IMR-90 (cell line): ENCODE measurements around the gene COL4A2. TPM values are rescaled to one million over a fixed set of nuclear protein-coding genes. Genes with fewer than 3 reads are reported as not detected.

Experiments
- ATAC-seq: fragments of 200-7000 bp; cut with Tn5 transposase; 2 replicates; pipeline ENCODE4 v1.9.1; 2020; ENCODE audit warnings: low read depth, mild to moderate bottlenecking, moderate library complexity
- BruUV-seq: library from RNA; stranded (reverse); fragments of 400-500 nt; replicated peaks from 2 replicates; lab custom pipeline; 2021; lab: Mats Ljungman, UMichigan
- CTCF ChIA-PET: fragments of 300-600 bp; formaldehyde crosslinking; extraction: SDS; loops from one replicate; lab custom pipeline; 2021; ENCODE audit warnings: antibody characterized with exemption; lab: Yijun Ruan, JAX
- POLR2A ChIA-PET: fragments of 300-600 bp; sonication (Branson Sonifier 250); formaldehyde crosslinking; loops from one replicate; lab custom pipeline; 2022; ENCODE audit warnings: antibody characterized with exemption; ENCODE audit not compliant: unreplicated experiment; lab: Charles Lee
- DNase-seq: peaks from one replicate; pipeline ENCODE4 v3.0.0; 2013
- H2AFZ ChIP-seq: replicated peaks from 2 replicates; pipeline ENCODE3; 2013; ENCODE audit warnings: low read length, mild to moderate bottlenecking; ENCODE audit not compliant: poor library complexity
- H2AK5ac ChIP-seq: 2 replicates; pipeline ENCODE4 v1.6.1; 2013; ENCODE audit warnings: low read depth, low read length, inconsistent platforms
- H2AK9ac ChIP-seq: replicated peaks from 2 replicates; pipeline ENCODE3; 2013; ENCODE audit warnings: mild to moderate bottlenecking, low read depth, low read length, moderate library complexity; ENCODE audit not compliant: poor library complexity
- H2BK120ac ChIP-seq: 2 replicates; pipeline ENCODE4 v1.6.1; 2013; ENCODE audit warnings: low read depth, low read length, inconsistent platforms
- H2BK15ac ChIP-seq: 3 replicates; pipeline ENCODE4 v1.6.1; 2013; ENCODE audit warnings: low read depth, low read length, inconsistent platforms
- H2BK20ac ChIP-seq: 2 replicates; pipeline ENCODE4 v1.6.1; 2013; ENCODE audit warnings: low read depth, mild to moderate bottlenecking, inconsistent platforms, low read length, moderate library complexity
- H2BK5ac ChIP-seq: 2 replicates; pipeline ENCODE4 v1.6.1; 2013; ENCODE audit warnings: mild to moderate bottlenecking, low read depth, low read length, inconsistent platforms; ENCODE audit not compliant: poor library complexity, severe bottlenecking
- H3K14ac ChIP-seq: replicated peaks from 2 replicates; pipeline ENCODE4 v1.6.1; 2013; ENCODE audit warnings: low read depth, low read length, inconsistent platforms
- H3K18ac ChIP-seq: 2 replicates; pipeline ENCODE4 v1.6.1; 2013; ENCODE audit warnings: low read depth, low read length, control low read depth
- H3K23ac ChIP-seq: 2 replicates; pipeline ENCODE4 v1.6.1; 2013; ENCODE audit warnings: low read depth, low read length, inconsistent platforms
- H3K27ac ChIP-seq: 2 replicates; pipeline ENCODE4 v1.5.1; 2013; ENCODE audit warnings: mild to moderate bottlenecking, control low read depth, low read length; ENCODE audit not compliant: insufficient read depth
- H3K27me3 ChIP-seq: 2 replicates; pipeline ENCODE4 v1.6.1; 2013; ENCODE audit warnings: low read length; ENCODE audit not compliant: control insufficient read depth, insufficient read depth
- H3K36me3 ChIP-seq: 2 replicates; pipeline ENCODE4 v1.6.1; 2013; ENCODE audit warnings: low read length, mixed read lengths; ENCODE audit not compliant: control insufficient read depth, insufficient read depth
- H3K4ac ChIP-seq: 2 replicates; pipeline ENCODE4 v1.6.1; 2013; ENCODE audit warnings: low read depth, low read length, inconsistent platforms
- H3K4me1 ChIP-seq: 2 replicates; pipeline ENCODE4 v1.6.1; 2013; ENCODE audit warnings: low read length, mixed read lengths; ENCODE audit not compliant: control insufficient read depth, insufficient read depth
- H3K4me2 ChIP-seq: 2 replicates; pipeline ENCODE4 v1.6.1; 2013; ENCODE audit warnings: low read depth, mild to moderate bottlenecking, control low read depth, low read length, moderate library complexity
- H3K4me3 ChIP-seq: 2 replicates; pipeline ENCODE4 v1.5.1; 2013; ENCODE audit warnings: low read depth, mild to moderate bottlenecking, control low read depth, low read length, moderate library complexity; ENCODE audit not compliant: insufficient read depth
- H3K56ac ChIP-seq: 2 replicates; pipeline ENCODE4 v1.6.1; 2013; ENCODE audit warnings: low read length, inconsistent platforms; ENCODE audit not compliant: insufficient read depth; ENCODE audit errors: extremely low read depth
- H3K79me1 ChIP-seq, 2 experiments: 2 replicates each; pipeline ENCODE4 v1.6.1; 2013; ENCODE audit warnings: low read length in 2 of 2, inconsistent platforms in 1 of 2, low read depth in 1 of 2
- H3K9ac ChIP-seq: 2 replicates; pipeline ENCODE4 v1.6.1; 2013; ENCODE audit warnings: low read depth, low read length, control low read depth
- H3K9me1 ChIP-seq: 2 replicates; pipeline ENCODE4 v1.6.1; 2013; ENCODE audit warnings: low read length, inconsistent platforms; ENCODE audit not compliant: insufficient read depth
- H3K9me3 ChIP-seq: 2 replicates; pipeline ENCODE4 v1.6.1; 2013; ENCODE audit warnings: low read length; ENCODE audit not compliant: control insufficient read depth, insufficient read depth
- H4K20me1 ChIP-seq: 2 replicates; pipeline ENCODE4 v1.6.1; 2013; ENCODE audit warnings: low read length, inconsistent platforms; ENCODE audit not compliant: insufficient read depth
- H4K5ac ChIP-seq: 2 replicates; pipeline ENCODE4 v1.6.1; 2013; ENCODE audit warnings: mild to moderate bottlenecking, low read depth, low read length, control low read depth
- H4K8ac ChIP-seq, 2 experiments: 2 replicates each; pipeline ENCODE4 v1.6.1; 2013; ENCODE audit warnings: low read depth in 2 of 2, low read length in 2 of 2, control low read depth in 1 of 2, inconsistent platforms in 1 of 2
- H4K91ac ChIP-seq: 2 replicates; pipeline ENCODE4 v1.6.1; 2013; ENCODE audit warnings: low read depth, low read length, inconsistent platforms; ENCODE audit not compliant: insufficient read depth
- FOS ChIP-seq: fragments of 150-350 bp; IDR thresholded peaks from 2 replicates; pipeline ENCODE4 v1.6.1; 2016; ENCODE audit warnings: low read depth, low read length
- WGBS, 2 experiments: methylation state at CpG; one replicate each; pipeline versions ENCODE4 v1.1.5 to v1.1.7; 2013; ENCODE audit warnings: missing lambda C conversion rate in 2 of 2; ENCODE audit not compliant: insufficient read length in 1 of 2; ENCODE audit errors: extremely low coverage in 2 of 2; 5-methylcytosine and 5-hydroxymethylcytosine counted together
- dilution Hi-C: fragments of 300-500 bp; cut with HindIII; formaldehyde crosslinking; loops from one replicate; pipeline ENCODE4 v1.14.3; 2018; ENCODE audit warnings: low sequenced_read_pairs; ENCODE audit not compliant: unreplicated experiment
- in situ Hi-C: fragments of 300-500 bp; cut with MboI; formaldehyde crosslinking; loops from 3 replicates; pipeline ENCODE4 v1.14.3; 2019; ENCODE audit warnings: low sequenced_read_pairs, inconsistent platforms, mixed read lengths
- intact Hi-C: fragments of 100-400 bp; cut with micrococcal nuclease; formaldehyde crosslinking; loops from 2 replicates; pipeline ENCODE4 v1.10.0; 2022
- polyA plus RNA-seq, 3 experiments: library from polyadenylated mRNA; depleted of rRNA; stranded (reverse); fragments of >200 nt; gene quantifications; 2 replicates each; pipeline ENCODE4 v1.2.3, GENCODE V29; 2012; ENCODE audit warnings: low replicate concordance in 1 of 3
- total RNA-seq: library from RNA; depleted of rRNA; stranded (reverse); fragments of >200 nt; gene quantifications from 2 replicates; pipeline ENCODE4 v1.2.3, GENCODE V29; 2012

The COL4A2 gene
- total and polyA plus RNA-seq, 2 of the 4 experiments (the other 2 are of a cell fraction), result 90.7 to 457 TPM

DNA sequence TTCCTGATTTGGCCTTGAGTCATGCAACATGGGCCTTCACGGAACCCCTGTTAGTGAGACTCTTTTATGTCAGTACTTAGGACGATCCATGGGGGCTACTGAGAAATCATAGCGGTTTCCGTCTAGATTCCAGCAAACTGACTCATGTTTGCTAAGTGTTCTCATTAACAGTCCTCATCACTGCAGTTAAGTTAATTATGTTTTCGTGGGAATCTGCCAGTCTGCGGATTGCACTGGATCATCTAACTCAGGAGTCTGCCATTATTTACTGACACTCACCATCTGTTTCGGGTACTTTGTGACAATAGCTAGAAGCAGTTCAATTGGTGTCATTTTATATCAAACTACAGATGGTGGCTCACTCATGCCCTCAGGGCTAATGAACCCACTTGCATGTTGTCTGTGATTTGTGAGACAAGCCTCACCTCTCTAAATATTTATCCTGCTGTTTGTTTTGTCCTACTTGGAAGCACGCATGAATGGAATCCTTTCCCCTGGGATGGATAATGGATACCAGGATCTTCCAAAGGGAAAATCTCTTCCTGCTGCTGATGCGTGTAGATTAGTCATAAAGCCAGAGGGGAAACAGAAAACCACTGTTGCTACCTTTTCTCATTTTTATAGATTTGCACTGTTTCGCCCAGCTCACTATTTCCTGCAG is 192.7 kb downstream of the COL4A2 start:
- Histone ChIP-seq H2BK120ac (no peak overlapping the region), H4K8ac (no peak overlapping the region), H3K9me3 (no peaks in the 10 kb centered on the region), H2AK9ac (no peak overlapping the region), H2AFZ (no peak overlapping the region), H3K36me3 (peaks cover 93% of the 10 kb centered on the region), H3K14ac (no peak overlapping the region), H2BK20ac (no peak overlapping the region), H2AK5ac (no peak overlapping the region), H2BK5ac (peak overlapping the region; percentile 3), H3K23ac (0 out of 2 replicates have a peak overlapping the region, but pooled peaks have one; percentile 14), H4K5ac (no peak overlapping the region), H3K4ac (no peak overlapping the region), H3K27me3 (no peaks in the 10 kb centered on the region), H3K4me1 (peaks cover 1% of the 10 kb centered on the region; the same call in 1 of the 2 replicates), H3K4me3 (no peak overlapping the region), H2BK15ac (no peak overlapping the region), H4K91ac (no peak overlapping the region), H3K9me1 (peaks cover 34% of the 10 kb centered on the region), H4K20me1 (peaks cover 14% of the 10 kb centered on the region; the same call in 1 of the 2 replicates), H3K4me2 (no peak overlapping the region), H3K56ac (no peak overlapping the region), H3K79me1 (peaks cover 15 to 52% of the 10 kb centered on the region in 2 experiments), H3K18ac (no peak overlapping the region), H3K27ac (no peak overlapping the region), H3K9ac (no peak overlapping the region)
- DNase-seq (peak; percentile 50), ATAC-seq (peak; percentile 62)
- CTCF ChIA-PET, result no interaction called here
- TF ChIP-seq FOS, result no peak
- intact Hi-C loops, result no loop called here
- POLR2A ChIA-PET, result no interaction called here
- BruUV-seq, result no TSS peak
- 80% methylated on average over 1 of the region's 10 CpGs; no CpG with 5 or more reads in 1 of the 2 experiments for WGBS, 2 experiments
- in situ Hi-C loops, result no loop called here
- dilution Hi-C loops, result no loop called here
